ENCODE measurements around the gene FBXO47. TPM values are rescaled to one million over a fixed set of nuclear protein-coding genes. Genes with fewer than 3 reads are reported as not detected.
A peak's percentile ranks its signal among the peaks of the same experiment; 100 is the strongest.

FBXO47 gene
- total and polyA plus RNA-seq, 9 of the 15 experiments (the other 6 are each of a cell fraction or from before 2014, with no cell fraction given): not detected

GRCh38 chr17:38925263-38925995, 41.8 kb downstream of the FBXO47 start, which contains the start of gene LASP1NB:
Gene LASP1NB (plus strand): TSS chr17:38925614.
- Histone ChIP-seq H3K79me2 (ENCODE audit: control insufficient read depth, insufficient read depth, low read length) (no peaks in the 10 kb centered on the region), H3K4me3 (no peak within 1 kb of the TSS), H3K27me3 (ENCODE audit: control insufficient read depth in 2 of 2, insufficient read depth in 2 of 2, low read length in 2 of 2) (no peaks in the 10 kb centered on the region), H3K9me1 (ENCODE audit: control insufficient read depth, insufficient read depth, low read length) (no peaks in the 10 kb centered on the region), H3K9ac (ENCODE audit: insufficient read depth in 1 of 2, low read depth in 2 of 2, low read length in 2 of 2) (peak within 1 kb of the TSS in 1 of 2 experiments; percentile 30; a peak in 1 of 4 replicates), H4K20me1 (replicated peaks; ENCODE audit: control insufficient read depth, insufficient read depth, low read length) (no peaks in the 10 kb centered on the region), H3K9me3 (replicated peaks; ENCODE audit: control insufficient read depth, insufficient read depth, low read depth, low read length) (no peaks in the 10 kb centered on the region), H3K27ac (ENCODE audit: extremely low read depth, low read depth, low read length) (no peak within 1 kb of the TSS), H3K36me3 (ENCODE audit: control insufficient read depth, insufficient read depth, low read length) (peaks cover under 1% of the 10 kb centered on the region; the same call in 1 of the 3 replicates), H3K4me2 (ENCODE audit: insufficient read depth, low read length) (no peak within 1 kb of the TSS), H3K4me1 (replicated peaks in 1 of 2; ENCODE audit: control insufficient read depth in 2 of 2, insufficient read depth in 2 of 2, low read length in 2 of 2) (peaks cover 7 to 12% of the 10 kb centered on the region in 2 experiments; a peak in 3 of 5 replicates), H2AFZ (ENCODE audit: low read depth, low read length) (no peak within 1 kb of the TSS)
- in situ Hi-C loops (cut with MboI): no loop called here
- POLR2A ChIA-PET: interaction anchor here (0.5 to 1.5 kb wide), 6 partner anchors 8 to 167 kb away, joined by 3 to 4 read pairs (median 4); no protein-coding TSS in a partner anchor
- TF ChIP-seq ATF4 (CRISPR knock-in tag; IDR thresholded peaks at IDR 0.05) (no peak), NFYB (IDR thresholded peaks at IDR 0.05; ENCODE audit: extremely low read depth, insufficient read length) (peak; percentile 40), TBL1XR1 (IDR thresholded peaks at IDR 0.05; ENCODE audit: low read length in 2 of 2) (no peak), POU5F1 (IDR thresholded peaks at IDR 0.05; ENCODE audit: borderline replicate concordance, low read depth, low read length, partially characterized antibody) (no peak)
- FAIRE-seq (no peak), ATAC-seq (no peak), DNase-seq (ENCODE audit: extremely low read depth in 1 of 4, low spot score in 3 of 4) (peak in 1 of 4 experiments; percentile 41)
- intact Hi-C loops (cut with micrococcal nuclease): loop anchor here (5.0 kb wide), 1 partner anchor 53 kb away; the partner anchor contains the start of gene LASP1
- BruUV-seq (replicated peaks): no TSS peak
- CTCF ChIA-PET (ENCODE audit: low intra/inter-chr PET ratio): no interaction called here
- 55% methylated on average over 14 of the region's 14 CpGs for WGBS (ENCODE audit: insufficient coverage, low coverage, missing lambda C conversion rate)

All from K562 (cell line).